C4-2B (cell line): ENCODE data around the gene ADCY10.
A peak's percentile ranks its signal among the peaks of the same experiment; 100 is the strongest.

Experiments
- H3K27ac ChIP-seq: fragments of 450-650 bp; 2 replicates; pipeline ENCODE4 v1.5.1; 2017
- CTCF ChIP-seq: fragments of 450-650 bp; conservative IDR thresholded peaks from 2 replicates; pipeline ENCODE4 v1.5.1; 2017; ENCODE audit warnings: mild to moderate bottlenecking
- ZFX ChIP-seq: fragments of 450-650 bp; IDR thresholded peaks from 2 replicates; pipeline ENCODE4 v1.6.1; 2017

Gene ADCY10

GRCh38 chr1:167916766-167917511, 3.0 kb upstream of the ADCY10 start:
- peak overlapping the region; percentile 31; the same call in 1 of the 2 replicates for H3K27ac ChIP-seq
- TF ChIP-seq CTCF = no peak
- no peak for TF ChIP-seq ZFX

GRCh38 chr1:167915569-167915968, 1.6 kb upstream of the ADCY10 start:
- TF ChIP-seq ZFX (no peak), CTCF (no peak)
- H3K27ac ChIP-seq = 0 out of 2 replicates have a peak overlapping the region, but pooled peaks have one; percentile 14

- H3K27ac ChIP-seq = peak overlapping the region; percentile 96
- TF ChIP-seq CTCF (no peak), ZFX (no peak)
Observed at GRCh38 chr1:167912294-167912693, 1.6 kb downstream of the ADCY10 start.

GRCh38 chr1:167911413-167911812, 2.5 kb downstream of the ADCY10 start:
- H3K27ac ChIP-seq = peak overlapping the region; percentile 96; the same call in 1 of the 2 replicates
- TF ChIP-seq CTCF (no peak), ZFX (no peak)

GRCh38 chr1:167910530-167910929, 3.4 kb downstream of the ADCY10 start:
- TF ChIP-seq CTCF = no peak
- TF ChIP-seq ZFX = no peak
- H3K27ac ChIP-seq = peak overlapping the region; percentile 92; the same call in 1 of the 2 replicates

GRCh38 chr1:167909691-167910180, 4.2 kb downstream of the ADCY10 start:
- TF ChIP-seq ZFX = no peak
- no peak for TF ChIP-seq CTCF
- H3K27ac ChIP-seq = peak overlapping the region; percentile 92; the same call in 1 of the 2 replicates

- TF ChIP-seq CTCF = no peak
- no peak for TF ChIP-seq ZFX
- H3K27ac ChIP-seq = no peak overlapping the region
Observed at GRCh38 chr1:167905671-167906070, 8.3 kb downstream of the ADCY10 start.
